ENCODE results near the gene PNRC1.
"Not testable (repeated sequence)": the region's sequence is repeated elsewhere in the genome, so short reads cannot be mapped to it uniquely, and the experiment has no call there.

The PNRC1 gene

DNA sequence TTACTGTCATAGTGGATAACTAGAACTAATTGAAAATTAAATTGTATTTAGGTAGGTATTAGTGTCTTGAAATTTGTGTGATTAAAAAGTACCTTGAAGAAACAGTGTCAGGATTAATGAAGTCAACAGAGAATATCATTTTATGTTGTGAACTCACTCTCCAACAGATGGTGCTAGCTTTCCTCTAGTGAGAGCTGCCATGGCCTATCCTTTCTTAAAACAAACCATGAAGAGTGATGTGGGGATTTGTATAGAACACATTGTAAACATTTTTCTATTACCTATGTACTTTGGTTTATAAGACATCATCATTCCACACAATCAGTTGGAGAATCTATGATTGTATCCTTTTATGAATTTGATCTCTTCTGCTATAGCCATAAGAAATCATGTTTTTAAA, 42.1 kb downstream of the PNRC1 start:
- TF ChIP-seq GLIS3 (CRISPR knock-in tag; IDR thresholded peaks at IDR 0.05), result no peak
- no peak for TF ChIP-seq ZNF8 (CRISPR knock-in tag; IDR thresholded peaks at IDR 0.05)
- no peak for TF ChIP-seq CSDC2 (CRISPR knock-in tag; IDR thresholded peaks at IDR 0.05)
- TF ChIP-seq, protein P1, sequence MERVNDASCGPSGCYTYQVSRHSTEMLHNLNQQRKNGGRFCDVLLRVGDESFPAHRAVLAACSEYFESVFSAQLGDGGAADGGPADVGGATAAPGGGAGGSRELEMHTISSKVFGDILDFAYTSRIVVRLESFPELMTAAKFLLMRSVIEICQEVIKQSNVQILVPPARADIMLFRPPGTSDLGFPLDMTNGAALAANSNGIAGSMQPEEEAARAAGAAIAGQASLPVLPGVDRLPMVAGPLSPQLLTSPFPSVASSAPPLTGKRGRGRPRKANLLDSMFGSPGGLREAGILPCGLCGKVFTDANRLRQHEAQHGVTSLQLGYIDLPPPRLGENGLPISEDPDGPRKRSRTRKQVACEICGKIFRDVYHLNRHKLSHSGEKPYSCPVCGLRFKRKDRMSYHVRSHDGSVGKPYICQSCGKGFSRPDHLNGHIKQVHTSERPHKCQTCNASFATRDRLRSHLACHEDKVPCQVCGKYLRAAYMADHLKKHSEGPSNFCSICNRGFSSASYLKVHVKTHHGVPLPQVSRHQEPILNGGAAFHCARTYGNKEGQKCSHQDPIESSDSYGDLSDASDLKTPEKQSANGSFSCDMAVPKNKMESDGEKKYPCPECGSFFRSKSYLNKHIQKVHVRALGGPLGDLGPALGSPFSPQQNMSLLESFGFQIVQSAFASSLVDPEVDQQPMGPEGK (CRISPR knock-in tag; IDR thresholded peaks at IDR 0.05; ENCODE audit: borderline replicate concordance), result no peak
- no peak for TF ChIP-seq TCF4 (CRISPR knock-in tag; IDR thresholded peaks at IDR 0.05; ENCODE audit: borderline replicate concordance)
- TF ChIP-seq ESRRG (CRISPR knock-in tag; IDR thresholded peaks at IDR 0.05), result no peak
- TF ChIP-seq OSR1 (CRISPR knock-in tag; IDR thresholded peaks at IDR 0.05), result no peak
- TF ChIP-seq RARB (CRISPR knock-in tag; IDR thresholded peaks at IDR 0.05), result no peak
- no peak for TF ChIP-seq TOX (CRISPR knock-in tag; IDR thresholded peaks at IDR 0.05; ENCODE audit: borderline replicate concordance)
- no peak for TF ChIP-seq ZNF565 (CRISPR knock-in tag; conservative IDR thresholded peaks at IDR 0.05; ENCODE audit: low read depth)
- TF ChIP-seq, protein P2, sequence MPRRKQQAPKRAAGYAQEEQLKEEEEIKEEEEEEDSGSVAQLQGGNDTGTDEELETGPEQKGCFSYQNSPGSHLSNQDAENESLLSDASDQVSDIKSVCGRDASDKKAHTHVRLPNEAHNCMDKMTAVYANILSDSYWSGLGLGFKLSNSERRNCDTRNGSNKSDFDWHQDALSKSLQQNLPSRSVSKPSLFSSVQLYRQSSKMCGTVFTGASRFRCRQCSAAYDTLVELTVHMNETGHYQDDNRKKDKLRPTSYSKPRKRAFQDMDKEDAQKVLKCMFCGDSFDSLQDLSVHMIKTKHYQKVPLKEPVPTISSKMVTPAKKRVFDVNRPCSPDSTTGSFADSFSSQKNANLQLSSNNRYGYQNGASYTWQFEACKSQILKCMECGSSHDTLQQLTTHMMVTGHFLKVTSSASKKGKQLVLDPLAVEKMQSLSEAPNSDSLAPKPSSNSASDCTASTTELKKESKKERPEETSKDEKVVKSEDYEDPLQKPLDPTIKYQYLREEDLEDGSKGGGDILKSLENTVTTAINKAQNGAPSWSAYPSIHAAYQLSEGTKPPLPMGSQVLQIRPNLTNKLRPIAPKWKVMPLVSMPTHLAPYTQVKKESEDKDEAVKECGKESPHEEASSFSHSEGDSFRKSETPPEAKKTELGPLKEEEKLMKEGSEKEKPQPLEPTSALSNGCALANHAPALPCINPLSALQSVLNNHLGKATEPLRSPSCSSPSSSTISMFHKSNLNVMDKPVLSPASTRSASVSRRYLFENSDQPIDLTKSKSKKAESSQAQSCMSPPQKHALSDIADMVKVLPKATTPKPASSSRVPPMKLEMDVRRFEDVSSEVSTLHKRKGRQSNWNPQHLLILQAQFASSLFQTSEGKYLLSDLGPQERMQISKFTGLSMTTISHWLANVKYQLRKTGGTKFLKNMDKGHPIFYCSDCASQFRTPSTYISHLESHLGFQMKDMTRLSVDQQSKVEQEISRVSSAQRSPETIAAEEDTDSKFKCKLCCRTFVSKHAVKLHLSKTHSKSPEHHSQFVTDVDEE (CRISPR knock-in tag; IDR thresholded peaks at IDR 0.05), result no peak
- TF ChIP-seq PPARA (CRISPR knock-in tag; IDR thresholded peaks at IDR 0.05; ENCODE audit: borderline replicate concordance), result no peak
- ATAC-seq, result peak; percentile 85

DNA sequence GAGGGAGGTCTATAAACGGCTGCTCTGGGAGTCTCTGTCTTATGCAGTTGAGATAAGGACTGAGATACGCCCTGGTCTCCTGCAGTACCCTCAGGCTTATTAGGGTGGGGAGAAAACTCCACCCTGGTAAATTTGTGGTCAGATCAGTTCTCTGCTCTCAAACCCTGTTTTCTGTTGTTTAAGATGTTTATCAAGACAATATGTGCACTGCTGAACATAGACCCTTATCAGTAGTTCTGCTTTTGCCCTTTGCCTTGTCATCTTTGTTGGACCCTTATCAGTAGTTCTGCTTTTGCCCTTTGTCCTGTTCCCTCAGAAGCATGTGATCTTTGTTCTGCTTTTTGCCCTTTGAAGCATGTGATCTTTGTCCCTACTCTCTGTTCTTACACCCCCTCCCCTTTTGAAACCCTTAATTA, 47.7 kb downstream of the PNRC1 start:
- not testable (repeated sequence) for ATAC-seq

DNA sequence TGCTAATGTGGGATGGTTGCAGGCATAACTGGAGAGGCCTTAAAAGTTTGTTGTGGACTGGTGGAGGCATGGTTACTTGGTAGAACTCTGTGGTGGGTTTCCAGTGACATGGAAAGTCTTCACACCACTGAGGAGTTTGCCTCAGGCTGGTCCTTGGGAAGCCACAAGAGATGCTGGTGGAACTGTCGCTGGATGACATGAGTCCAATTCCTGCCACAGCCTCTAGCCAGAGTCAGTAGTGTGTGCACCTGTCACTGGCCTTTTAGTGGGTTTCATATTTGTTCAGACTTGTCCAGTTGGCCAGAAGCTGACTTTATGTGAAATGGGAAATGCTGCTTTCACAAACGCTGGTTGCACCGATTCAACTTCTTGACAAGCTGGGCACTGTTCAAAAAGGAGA, 51.0 kb downstream of the PNRC1 start:
- TF ChIP-seq GLIS3 (CRISPR knock-in tag; IDR thresholded peaks at IDR 0.05), result no peak
- TF ChIP-seq, protein P3, sequence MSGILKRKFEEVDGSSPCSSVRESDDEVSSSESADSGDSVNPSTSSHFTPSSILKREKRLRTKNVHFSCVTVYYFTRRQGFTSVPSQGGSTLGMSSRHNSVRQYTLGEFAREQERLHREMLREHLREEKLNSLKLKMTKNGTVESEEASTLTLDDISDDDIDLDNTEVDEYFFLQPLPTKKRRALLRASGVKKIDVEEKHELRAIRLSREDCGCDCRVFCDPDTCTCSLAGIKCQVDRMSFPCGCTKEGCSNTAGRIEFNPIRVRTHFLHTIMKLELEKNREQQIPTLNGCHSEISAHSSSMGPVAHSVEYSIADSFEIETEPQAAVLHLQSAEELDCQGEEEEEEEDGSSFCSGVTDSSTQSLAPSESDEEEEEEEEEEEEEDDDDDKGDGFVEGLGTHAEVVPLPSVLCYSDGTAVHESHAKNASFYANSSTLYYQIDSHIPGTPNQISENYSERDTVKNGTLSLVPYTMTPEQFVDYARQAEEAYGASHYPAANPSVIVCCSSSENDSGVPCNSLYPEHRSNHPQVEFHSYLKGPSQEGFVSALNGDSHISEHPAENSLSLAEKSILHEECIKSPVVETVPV (CRISPR knock-in tag; IDR thresholded peaks at IDR 0.05), result no peak
- no peak for TF ChIP-seq BACH2 (CRISPR knock-in tag; IDR thresholded peaks at IDR 0.05; ENCODE audit: borderline replicate concordance)
- TF ChIP-seq TCF4 (CRISPR knock-in tag; IDR thresholded peaks at IDR 0.05; ENCODE audit: borderline replicate concordance), result no peak
- TF ChIP-seq, protein P1 (CRISPR knock-in tag; IDR thresholded peaks at IDR 0.05; ENCODE audit: borderline replicate concordance), result no peak
- no peak for TF ChIP-seq SNAI2 (CRISPR knock-in tag; IDR thresholded peaks at IDR 0.05)
- TF ChIP-seq ZFP3 (CRISPR knock-in tag; IDR thresholded peaks at IDR 0.05), result no peak
- no peak for TF ChIP-seq ZFP30 (CRISPR knock-in tag; IDR thresholded peaks at IDR 0.05)
- TF ChIP-seq, protein P4, sequence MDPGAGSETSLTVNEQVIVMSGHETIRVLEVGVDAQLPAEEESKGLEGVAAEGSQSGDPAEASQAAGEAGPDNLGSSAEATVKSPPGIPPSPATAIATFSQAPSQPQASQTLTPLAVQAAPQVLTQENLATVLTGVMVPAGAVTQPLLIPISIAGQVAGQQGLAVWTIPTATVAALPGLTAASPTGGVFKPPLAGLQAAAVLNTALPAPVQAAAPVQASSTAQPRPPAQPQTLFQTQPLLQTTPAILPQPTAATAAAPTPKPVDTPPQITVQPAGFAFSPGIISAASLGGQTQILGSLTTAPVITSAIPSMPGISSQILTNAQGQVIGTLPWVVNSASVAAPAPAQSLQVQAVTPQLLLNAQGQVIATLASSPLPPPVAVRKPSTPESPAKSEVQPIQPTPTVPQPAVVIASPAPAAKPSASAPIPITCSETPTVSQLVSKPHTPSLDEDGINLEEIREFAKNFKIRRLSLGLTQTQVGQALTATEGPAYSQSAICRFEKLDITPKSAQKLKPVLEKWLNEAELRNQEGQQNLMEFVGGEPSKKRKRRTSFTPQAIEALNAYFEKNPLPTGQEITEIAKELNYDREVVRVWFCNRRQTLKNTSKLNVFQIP (CRISPR knock-in tag; IDR thresholded peaks at IDR 0.05; ENCODE audit: borderline replicate concordance, low read depth), result no peak
- no peak for TF ChIP-seq ZNF565 (CRISPR knock-in tag; conservative IDR thresholded peaks at IDR 0.05; ENCODE audit: low read depth)
- TF ChIP-seq, protein P2 (CRISPR knock-in tag; IDR thresholded peaks at IDR 0.05), result no peak
- TF ChIP-seq ZC3H10 (CRISPR knock-in tag; IDR thresholded peaks at IDR 0.05), result no peak
- no peak for ATAC-seq
